Muscle of arm (tissue), 12 donors: ENCODE data around the gene L2HGDH. TPM values are rescaled to one million over a fixed set of nuclear protein-coding genes. Genes with fewer than 3 reads are reported as not detected.

Experiments
- DNase-seq: peaks from one replicate; pipeline ENCODE4 v3.0.0-alpha.2; 2013
- polyA plus RNA-seq, 12 donors: library from polyadenylated mRNA; unstranded; fragments of 120-200 nt; gene quantifications; one replicate each; pipeline ENCODE4 v1.2.1, GENCODE V29; 2013; ENCODE audit not compliant: insufficient read length in 12 of 12

L2HGDH gene
- polyA plus RNA-seq, 12 donors, result 5.4 to 9.0 (median 6.4) TPM; not detected in 1

- peak; percentile 86 for DNase-seq
Measured at GRCh38 chr14:50231475-50232275, 80.4 kb downstream of the L2HGDH start, which contains the start of gene SOS2. TSS of gene SOS2 (minus strand) at chr14:50231578. CDS start at chr14:50231283, 295 bp downstream.

- peak; percentile 65 for DNase-seq
Measured at GRCh38 chr14:50230701-50231474, 81.1 kb downstream of the L2HGDH start.

GRCh38 chr14:50230401-50230700 is 81.7 kb downstream of the L2HGDH start:
- DNase-seq, result no peak

- DNase-seq, result no peak
Measured at GRCh38 chr14:50229681-50230080, 82.3 kb downstream of the L2HGDH start.

GRCh38 chr14:50228313-50228712 is 83.7 kb downstream of the L2HGDH start:
- DNase-seq, result no peak

GRCh38 chr14:50225974-50226297 is 86.1 kb downstream of the L2HGDH start:
- no peak for DNase-seq

GRCh38 chr14:50225067-50225973 is 86.7 kb downstream of the L2HGDH start:
- DNase-seq, result peak; percentile 61

- DNase-seq, result no peak
Measured at GRCh38 chr14:50222055-50222613, 89.9 kb downstream of the L2HGDH start.

- DNase-seq, result no peak
Measured at GRCh38 chr14:50218501-50218900, 93.5 kb downstream of the L2HGDH start.

GRCh38 chr14:50215416-50215815 is 96.6 kb downstream of the L2HGDH start:
- no peak for DNase-seq

- no peak for DNase-seq
Measured at GRCh38 chr14:50213795-50214194, 98.2 kb downstream of the L2HGDH start.

GRCh38 chr14:50212726-50213125 is 99.3 kb downstream of the L2HGDH start:
- no peak for DNase-seq

- no peak for DNase-seq
Measured at GRCh38 chr14:50210074-50210473, 102.0 kb downstream of the L2HGDH start.

GRCh38 chr14:50198499-50198898 is 113.5 kb downstream of the L2HGDH start:
- no peak for DNase-seq

- DNase-seq, result no peak
Measured at GRCh38 chr14:50191499-50191898, 120.5 kb downstream of the L2HGDH start.

Other genes starting within 250 kb of the L2HGDH start
- 10 to 100 TPM in 7 of 12 donors, 1 to 10 TPM in 4, not detected in 1; 7.6 to 14.4 (median 11.4) TPM for gene VCPKMT, start 195.7 kb downstream of the L2HGDH start, polyA plus RNA-seq
- 10 to 100 TPM in 11 of 12 donors, not detected in 1; 31.2 to 55.7 (median 39.2) TPM for gene SOS2, start 80.7 kb downstream of the L2HGDH start, polyA plus RNA-seq
- gene DMAC2L, start 95 bp upstream of the L2HGDH start, polyA plus RNA-seq, result 10 to 100 TPM; 15.2 to 53.6 (median 17.5) TPM
- 1 to 10 TPM in 10 of 12 donors, not detected in 2; 2.0 to 9.0 (median 4.5) TPM for gene CDKL1, start 84.7 kb upstream of the L2HGDH start, polyA plus RNA-seq
- 10 to 100 TPM in 11 of 12 donors, not detected in 1; 25.7 to 85.5 (median 37.5) TPM for gene MAP4K5, start 220.3 kb upstream of the L2HGDH start, polyA plus RNA-seq
- gene ATL1, start 247.9 kb upstream of the L2HGDH start, polyA plus RNA-seq, result 10 to 100 TPM in 2 of 12 donors, 1 to 10 TPM in 8, not detected in 2; 3.5 to 16.4 (median 6.5) TPM